T-helper 2 cell treated with Interferon-gamma antibody and Interleukin-4, amounts not matched to agents 100 ng/mL and 5 ng/mL, for 36 hours (primary cell): Measurements from ENCODE around the gene ZNF730. TPM values are rescaled to one million over a fixed set of nuclear protein-coding genes. Genes with fewer than 3 reads are reported as not detected.

Experiments used
- total RNA-seq: library from RNA; stranded (reverse); gene quantifications from 2 replicates; pipeline ENCODE4 v1.2.3, GENCODE V29; 2022

The ZNF730 gene
- total RNA-seq, 1 donor from 2014 or later, result 0.34 TPM

Other genes with a start within 250 kb of the ZNF730 start
- not detected in 2 replicates for gene ZNF728, start 113.8 kb upstream of the ZNF730 start, total RNA-seq
- gene ZNF724, start 133.4 kb downstream of the ZNF730 start, total RNA-seq, result 12.8 and 14.1 TPM in 2 replicates